ENCODE data around the gene CMSS1.
"Not testable (repeated sequence)": the region's sequence is repeated elsewhere in the genome, so short reads cannot be mapped to it uniquely, and the experiment has no call there.

The CMSS1 gene

GRCh38 chr3:100040451-100041225, 223.0 kb downstream of the CMSS1 start:
- 82 to 100% methylated on average over 1 to 2 of the region's 3 CpGs for WGBS, 2 experiments (ENCODE audit: insufficient coverage in 2 of 2)
- peak overlapping the region; percentile 92 for H3K27ac ChIP-seq (ENCODE audit: low read depth, low read length, severe bottlenecking)
- H3K4me1 ChIP-seq (ENCODE audit: control insufficient read depth, insufficient read depth, low read length, poor library complexity, severe bottlenecking) = peaks cover 31% of the 10 kb centered on the region
- no peak overlapping the region for H3K4me3 ChIP-seq (ENCODE audit: extremely low read depth, insufficient read depth, low read length, poor library complexity, severe bottlenecking)
- no peaks in the 10 kb centered on the region for H3K36me3 ChIP-seq (ENCODE audit: control insufficient read depth, insufficient read depth, low read length)
- H3K9me3 ChIP-seq (ENCODE audit: control insufficient read depth, low read length) = no peaks in the 10 kb centered on the region

- Histone ChIP-seq H3K27ac (ENCODE audit: low read depth, low read length, severe bottlenecking) (peak overlapping the region; percentile 92), H3K36me3 (ENCODE audit: control insufficient read depth, insufficient read depth, low read length) (no peaks in the 10 kb centered on the region), H3K4me3 (ENCODE audit: extremely low read depth, insufficient read depth, low read length, poor library complexity, severe bottlenecking) (no peak overlapping the region), H3K4me1 (ENCODE audit: control insufficient read depth, insufficient read depth, low read length, poor library complexity, severe bottlenecking) (peaks cover 35% of the 10 kb centered on the region), H3K9me3 (ENCODE audit: control insufficient read depth, low read length) (no peaks in the 10 kb centered on the region)
- WGBS, 2 experiments (ENCODE audit: insufficient coverage in 2 of 2) = 100% methylated on average over 1 of the region's 1 CpG; no CpG with 5 or more reads in 1 of the 2 experiments
Measured at GRCh38 chr3:100041328-100041749, 223.7 kb downstream of the CMSS1 start.

GRCh38 chr3:100042166-100042981, 224.7 kb downstream of the CMSS1 start:
- Histone ChIP-seq H3K4me1 (ENCODE audit: control insufficient read depth, insufficient read depth, low read length, poor library complexity, severe bottlenecking) (peaks cover 37% of the 10 kb centered on the region), H3K9me3 (ENCODE audit: control insufficient read depth, low read length) (no peaks in the 10 kb centered on the region), H3K36me3 (ENCODE audit: control insufficient read depth, insufficient read depth, low read length) (no peaks in the 10 kb centered on the region), H3K27ac (ENCODE audit: low read depth, low read length, severe bottlenecking) (peak overlapping the region; percentile 92), H3K4me3 (ENCODE audit: extremely low read depth, insufficient read depth, low read length, poor library complexity, severe bottlenecking) (no peak overlapping the region)
- WGBS, 2 experiments (ENCODE audit: insufficient coverage in 2 of 2) = 100% methylated on average over 1 to 2 of the region's 6 CpGs

GRCh38 chr3:100043271-100043670, 225.6 kb downstream of the CMSS1 start:
- H3K4me3 ChIP-seq (ENCODE audit: extremely low read depth, insufficient read depth, low read length, poor library complexity, severe bottlenecking) = no peak overlapping the region
- H3K36me3 ChIP-seq (ENCODE audit: control insufficient read depth, insufficient read depth, low read length) = no peaks in the 10 kb centered on the region
- peaks cover 39% of the 10 kb centered on the region for H3K4me1 ChIP-seq (ENCODE audit: control insufficient read depth, insufficient read depth, low read length, poor library complexity, severe bottlenecking)
- H3K27ac ChIP-seq (ENCODE audit: low read depth, low read length, severe bottlenecking) = no peak overlapping the region
- H3K9me3 ChIP-seq (ENCODE audit: control insufficient read depth, low read length) = no peaks in the 10 kb centered on the region
- no CpG with 5 or more reads among the region's 1 CpG for WGBS, 2 experiments (ENCODE audit: insufficient coverage in 2 of 2)

GRCh38 chr3:100044369-100044768, 226.7 kb downstream of the CMSS1 start:
- Histone ChIP-seq H3K9me3 (ENCODE audit: control insufficient read depth, low read length) (no peaks in the 10 kb centered on the region), H3K4me3 (ENCODE audit: extremely low read depth, insufficient read depth, low read length, poor library complexity, severe bottlenecking) (no peak overlapping the region), H3K27ac (ENCODE audit: low read depth, low read length, severe bottlenecking) (no peak overlapping the region), H3K36me3 (ENCODE audit: control insufficient read depth, insufficient read depth, low read length) (no peaks in the 10 kb centered on the region), H3K4me1 (ENCODE audit: control insufficient read depth, insufficient read depth, low read length, poor library complexity, severe bottlenecking) (peaks cover 39% of the 10 kb centered on the region)

- Histone ChIP-seq H3K4me1 (ENCODE audit: control insufficient read depth, insufficient read depth, low read length, poor library complexity, severe bottlenecking) (peaks cover 34% of the 10 kb centered on the region), H3K4me3 (ENCODE audit: extremely low read depth, insufficient read depth, low read length, poor library complexity, severe bottlenecking) (no peak overlapping the region), H3K27ac (ENCODE audit: low read depth, low read length, severe bottlenecking) (peak overlapping the region; percentile 54), H3K36me3 (ENCODE audit: control insufficient read depth, insufficient read depth, low read length) (no peaks in the 10 kb centered on the region), H3K9me3 (ENCODE audit: control insufficient read depth, low read length) (no peaks in the 10 kb centered on the region)
- 77 to 100% methylated on average over 1 to 3 of the region's 3 CpGs for WGBS, 2 experiments (ENCODE audit: insufficient coverage in 2 of 2)
Measured at GRCh38 chr3:100045696-100046095, 228.0 kb downstream of the CMSS1 start.

GRCh38 chr3:100046986-100047385, 229.3 kb downstream of the CMSS1 start:
- H3K36me3 ChIP-seq (ENCODE audit: control insufficient read depth, insufficient read depth, low read length) = no peaks in the 10 kb centered on the region
- no peaks in the 10 kb centered on the region for H3K9me3 ChIP-seq (ENCODE audit: control insufficient read depth, low read length)
- H3K4me3 ChIP-seq (ENCODE audit: extremely low read depth, insufficient read depth, low read length, poor library complexity, severe bottlenecking) = no peak overlapping the region
- no peak overlapping the region for H3K27ac ChIP-seq (ENCODE audit: low read depth, low read length, severe bottlenecking)
- peaks cover 22% of the 10 kb centered on the region for H3K4me1 ChIP-seq (ENCODE audit: control insufficient read depth, insufficient read depth, low read length, poor library complexity, severe bottlenecking)
- WGBS, 2 experiments (ENCODE audit: insufficient coverage in 2 of 2) = 100% methylated on average over 1 of the region's 2 CpGs; no CpG with 5 or more reads in 1 of the 2 experiments

GRCh38 chr3:100047455-100048141, 229.9 kb downstream of the CMSS1 start:
- H3K9me3 ChIP-seq (ENCODE audit: control insufficient read depth, low read length) = no peaks in the 10 kb centered on the region
- H3K4me3 ChIP-seq (ENCODE audit: extremely low read depth, insufficient read depth, low read length, poor library complexity, severe bottlenecking) = no peak overlapping the region
- H3K36me3 ChIP-seq (ENCODE audit: control insufficient read depth, insufficient read depth, low read length) = no peaks in the 10 kb centered on the region
- 83 to 91% methylated on average over 4 to 5 of the region's 6 CpGs for WGBS, 2 experiments (ENCODE audit: insufficient coverage in 2 of 2)
- H3K27ac ChIP-seq (ENCODE audit: low read depth, low read length, severe bottlenecking) = peak overlapping the region; percentile 31
- H3K4me1 ChIP-seq (ENCODE audit: control insufficient read depth, insufficient read depth, low read length, poor library complexity, severe bottlenecking) = peaks cover 15% of the 10 kb centered on the region

- Histone ChIP-seq H3K4me1 (ENCODE audit: control insufficient read depth, insufficient read depth, low read length, poor library complexity, severe bottlenecking) (peaks cover 11% of the 10 kb centered on the region), H3K27ac (ENCODE audit: low read depth, low read length, severe bottlenecking) (no peak overlapping the region), H3K4me3 (ENCODE audit: extremely low read depth, insufficient read depth, low read length, poor library complexity, severe bottlenecking) (no peak overlapping the region), H3K9me3 (ENCODE audit: control insufficient read depth, low read length) (no peaks in the 10 kb centered on the region), H3K36me3 (ENCODE audit: control insufficient read depth, insufficient read depth, low read length) (no peaks in the 10 kb centered on the region)
- WGBS, 2 experiments (ENCODE audit: insufficient coverage in 2 of 2) = 100% methylated on average over 2 of the region's 3 CpGs; no CpG with 5 or more reads in 1 of the 2 experiments
Measured at GRCh38 chr3:100048248-100048647, 230.6 kb downstream of the CMSS1 start.

GRCh38 chr3:100051513-100051912, 233.9 kb downstream of the CMSS1 start:
- H3K9me3 ChIP-seq (ENCODE audit: control insufficient read depth, low read length); H3K27ac ChIP-seq (ENCODE audit: low read depth, low read length, severe bottlenecking); H3K4me1 ChIP-seq (ENCODE audit: control insufficient read depth, insufficient read depth, low read length, poor library complexity, severe bottlenecking); H3K4me3 ChIP-seq (ENCODE audit: extremely low read depth, insufficient read depth, low read length, poor library complexity, severe bottlenecking); H3K36me3 ChIP-seq (ENCODE audit: control insufficient read depth, insufficient read depth, low read length): not testable (repeated sequence)
- no CpG with 5 or more reads among the region's 3 CpGs for WGBS, 2 experiments (ENCODE audit: insufficient coverage in 2 of 2)
